Small intestine (tissue), 7 donors: ENCODE measurements around the gene PHLPP1. TPM values are rescaled to one million over a fixed set of nuclear protein-coding genes. Genes with fewer than 3 reads are reported as not detected.

ENCODE experiments used
- DNase-seq, 2 donors: peaks; one replicate each; pipeline versions ENCODE4 v3.0.0 to v3.0.0-alpha.2; 2013
- FAIRE-seq: peaks from 2 replicates; lab custom pipeline; 2012; peaks lifted over from hg19 to GRCh38; lab: Jason Lieb, UNC
- H3K27ac ChIP-seq, 3 donors: one replicate each; pipeline ENCODE4 v1.5.1; 2013; ENCODE audit warnings: low read length in 2 of 3, mild to moderate bottlenecking in 2 of 3, control low read depth in 1 of 3, inconsistent platforms in 1 of 3, low read depth in 1 of 3, moderate library complexity in 1 of 3
- H3K27me3 ChIP-seq, 3 donors: one replicate each; pipeline ENCODE4 v1.6.1; 2013; ENCODE audit warnings: low read length in 3 of 3, inconsistent platforms in 1 of 3; ENCODE audit not compliant: control insufficient read depth in 3 of 3, insufficient read depth in 3 of 3
- H3K36me3 ChIP-seq, 3 donors: one replicate each; pipeline ENCODE4 v1.6.1; 2013; ENCODE audit warnings: low read length in 3 of 3, inconsistent platforms in 1 of 3, low read depth in 1 of 3, mild to moderate bottlenecking in 1 of 3, moderate library complexity in 1 of 3; ENCODE audit not compliant: control insufficient read depth in 3 of 3, insufficient read depth in 2 of 3
- H3K4me1 ChIP-seq, 3 donors: one replicate each; pipeline ENCODE4 v1.6.1; 2013; ENCODE audit warnings: low read length in 2 of 3, inconsistent platforms in 1 of 3, low read depth in 1 of 3, mild to moderate bottlenecking in 1 of 3, moderate library complexity in 1 of 3; ENCODE audit not compliant: control insufficient read depth in 3 of 3, insufficient read depth in 2 of 3
- H3K4me3 ChIP-seq, 3 donors: one replicate each; pipeline ENCODE4 v1.5.1; 2013; ENCODE audit warnings: low read length in 3 of 3, control low read depth in 1 of 3, inconsistent platforms in 1 of 3, low read depth in 1 of 3, mild to moderate bottlenecking in 1 of 3, moderate library complexity in 1 of 3
- H3K9me3 ChIP-seq, 2 donors: one replicate each; pipeline ENCODE4 v1.6.1; 2013; ENCODE audit warnings: low read depth in 1 of 2, low read length in 1 of 2; ENCODE audit not compliant: control insufficient read depth in 2 of 2, insufficient read depth in 1 of 2
- WGBS, 3 donors: extraction: QIAGEN DNeasy Blood & Tissue Kit; methylation state at CpG; one replicate each; pipeline ENCODE4 v1.1.7; 2013; 5-methylcytosine and 5-hydroxymethylcytosine counted together
- polyA plus RNA-seq, 4 donors: library from polyadenylated mRNA; stranded (reverse) in 3 of 4; unstranded in 1 of 4; fragments of 200-250 nt in 3 of 4; fragments of 120-200 nt in 1 of 4; gene quantifications; one replicate each; pipeline versions ENCODE4 v1.2.1 to v1.2.3, GENCODE V29; 2013
- donor health status: healthy with polysubstance abuse.
- donor health status: control.
- donor health status: control.
- donor health status: Bipolar disorder and iron deficiency.
- donor health status: healthy.

The PHLPP1 gene
- polyA plus RNA-seq, 4 donors = 3.2 to 13.1 (median 5.4) TPM

DNA sequence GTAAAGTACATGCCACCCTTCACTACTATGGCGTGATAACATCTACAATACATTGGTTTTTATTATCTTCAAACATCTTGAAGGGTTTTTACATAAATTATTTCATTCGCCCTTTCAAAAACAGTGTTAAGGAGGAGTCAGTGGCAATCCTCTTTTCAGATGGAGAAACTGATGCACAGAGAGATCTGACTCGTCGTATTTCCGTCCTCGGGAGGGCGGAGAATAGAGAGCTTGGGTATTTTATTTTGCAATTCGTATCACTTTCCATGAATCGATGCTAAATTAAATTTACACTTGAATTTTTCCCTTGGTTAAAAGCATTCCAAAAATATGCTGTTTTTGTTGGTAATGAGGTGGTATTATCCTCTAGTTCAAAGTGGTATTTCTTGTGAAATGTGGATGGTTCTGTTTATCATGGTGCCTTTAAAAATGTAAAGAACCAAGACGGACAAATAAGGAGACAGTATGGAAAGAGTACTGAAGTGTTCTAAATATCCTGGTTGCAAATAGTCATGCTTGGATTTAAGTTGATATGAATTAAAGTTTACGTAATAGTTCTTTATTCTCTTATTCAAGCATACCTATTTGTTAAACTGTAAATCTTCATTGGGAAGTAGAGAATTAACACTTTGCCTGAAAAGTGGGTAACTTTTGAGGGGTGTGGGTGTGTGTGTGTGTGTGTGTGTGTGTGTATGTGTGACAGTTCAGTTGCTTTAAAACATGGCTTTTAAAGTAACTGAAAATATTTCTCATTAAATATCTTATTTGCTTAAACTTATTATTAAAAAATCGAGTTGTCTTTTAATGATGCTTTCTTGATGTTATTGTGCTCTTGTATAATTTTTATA lies 5.6 kb downstream of the PHLPP1 start:
- no peaks in the 10 kb centered on the region for H3K27me3 ChIP-seq
- H3K9me3 ChIP-seq = no peaks in the 10 kb centered on the region
- no peak overlapping the region for H3K4me3 ChIP-seq
- no peak for DNase-seq
- peaks cover 0 to 10% (median 0%) of the 10 kb centered on the region in 3 donors for H3K4me1 ChIP-seq
- 83 to 89% (median 87%) methylated on average over 12 of the region's 12 CpGs for WGBS, 3 donors
- no peak overlapping the region for H3K27ac ChIP-seq
- H3K36me3 ChIP-seq = no peaks in the 10 kb centered on the region
- FAIRE-seq = peak; percentile 55

DNA sequence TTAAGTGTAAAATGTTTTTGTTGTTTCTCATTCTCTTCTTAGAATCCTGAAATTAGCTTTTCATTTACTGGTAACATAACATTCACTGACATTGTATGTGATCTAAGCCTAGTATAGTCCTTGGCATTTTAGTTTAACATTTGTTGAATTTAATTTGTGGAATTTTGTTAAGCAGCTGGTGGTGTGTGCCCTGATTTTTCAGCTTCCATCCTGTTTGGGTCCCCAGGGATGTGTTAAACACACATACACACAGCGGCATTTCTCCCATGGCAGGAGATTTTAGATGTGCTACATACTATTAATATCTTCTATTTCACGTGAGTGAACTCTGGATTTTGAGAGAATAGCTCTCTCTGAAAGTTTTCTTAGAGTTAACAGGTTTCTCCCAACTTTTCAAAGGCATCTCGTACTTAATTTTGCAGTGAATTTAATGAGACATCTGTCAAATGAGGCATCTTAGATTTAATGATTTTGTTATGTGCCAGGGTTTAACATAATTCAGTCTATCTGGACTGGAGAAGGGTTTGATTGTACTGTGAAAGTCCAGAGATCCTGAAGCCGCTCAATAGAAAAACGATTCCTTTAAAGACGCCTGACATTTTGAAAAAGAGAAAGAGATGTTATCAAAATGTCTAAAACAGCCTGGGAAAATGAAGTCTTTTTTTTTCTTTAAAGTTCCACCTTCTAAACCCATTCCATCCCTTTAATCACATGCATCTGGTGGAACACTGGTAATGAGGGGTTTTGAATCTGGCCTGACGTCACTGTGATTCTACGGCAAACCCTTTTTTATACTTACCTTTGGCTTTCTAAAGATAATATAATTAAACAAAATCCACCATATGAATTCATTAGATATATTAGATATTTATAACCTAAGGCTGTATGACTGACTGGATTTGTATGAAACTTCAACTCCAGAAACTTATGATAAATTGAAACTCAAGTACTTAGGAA lies 6.8 kb downstream of the PHLPP1 start:
- 85 to 91% (median 87%) methylated on average over 8 of the region's 8 CpGs for WGBS, 3 donors
- DNase-seq (no peak), FAIRE-seq (no peak)
- no peaks in the 10 kb centered on the region for H3K27me3 ChIP-seq
- no peak overlapping the region for H3K4me3 ChIP-seq
- H3K4me1 ChIP-seq = peaks cover 0 to 10% (median 0%) of the 10 kb centered on the region in 3 donors
- no peaks in the 10 kb centered on the region for H3K36me3 ChIP-seq
- H3K9me3 ChIP-seq = no peaks in the 10 kb centered on the region
- no peak overlapping the region for H3K27ac ChIP-seq

GRCh38 chr18:62723666-62724281 lies 8.4 kb downstream of the PHLPP1 start:
- Histone ChIP-seq H3K27me3 (no peaks in the 10 kb centered on the region), H3K4me3 (no peak overlapping the region)
- WGBS, 3 donors = 41 to 70% (median 55%) methylated on average over 5 of the region's 5 CpGs

DNA sequence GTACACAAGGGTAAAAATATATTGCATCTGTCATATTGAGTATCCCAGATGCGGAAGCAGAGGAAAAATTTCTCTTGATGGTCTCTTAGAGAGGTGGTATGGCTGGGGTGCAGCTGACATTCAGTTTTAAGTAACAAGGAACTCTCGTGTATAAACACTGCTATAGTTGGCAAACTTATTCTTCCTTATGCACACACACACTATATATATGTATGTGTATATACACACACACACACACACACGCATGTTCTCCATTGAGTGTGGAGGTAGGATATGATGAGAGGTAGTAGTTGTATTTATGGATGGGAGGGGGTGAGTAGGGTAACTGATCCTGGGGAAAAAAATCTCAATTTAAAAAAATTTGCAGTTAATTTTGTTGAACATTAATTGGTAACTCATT lies 10.6 kb downstream of the PHLPP1 start:
- DNase-seq = no peak
- peaks cover 0 to under 1% (median 0%) of the 10 kb centered on the region in 3 donors for H3K27me3 ChIP-seq
- H3K27ac ChIP-seq = no peak overlapping the region
- no peaks in the 10 kb centered on the region for H3K9me3 ChIP-seq
- H3K36me3 ChIP-seq = no peaks in the 10 kb centered on the region
- H3K4me3 ChIP-seq = no peak overlapping the region
- H3K4me1 ChIP-seq = peaks cover 0 to 7% (median 0%) of the 10 kb centered on the region in 3 donors
- FAIRE-seq = no peak
- WGBS, 3 donors = 85 to 88% (median 86%) methylated on average over 3 of the region's 3 CpGs

More at GRCh38 chr18:62723666-62724281, 8.4 kb downstream of the PHLPP1 start:
- H3K4me1 ChIP-seq = peaks cover 0 to 10% (median 0%) of the 10 kb centered on the region in 3 donors
- H3K9me3 ChIP-seq = no peaks in the 10 kb centered on the region
- H3K36me3 ChIP-seq = no peaks in the 10 kb centered on the region
- no peak for FAIRE-seq
- no peak for DNase-seq
- no peak overlapping the region for H3K27ac ChIP-seq

DNA sequence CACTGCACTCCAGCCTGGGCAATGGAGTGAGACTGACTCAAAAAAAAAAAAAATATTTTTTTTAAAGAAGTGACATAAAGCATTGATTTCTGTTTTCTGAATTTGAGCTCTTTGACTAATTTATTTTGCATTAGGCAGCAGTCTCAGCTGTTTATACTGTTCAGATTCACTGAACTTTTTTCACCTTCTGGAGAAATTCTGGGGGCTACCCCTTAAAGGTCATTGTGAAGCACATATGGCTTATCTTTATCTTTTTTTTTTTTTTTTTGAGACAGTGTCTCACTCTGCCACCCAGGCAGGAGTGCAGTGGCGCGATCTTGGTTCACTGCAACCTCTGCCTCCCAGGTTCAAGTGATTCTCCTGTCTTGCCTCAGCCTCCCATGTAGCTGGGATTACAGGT lies 12.9 kb downstream of the PHLPP1 start:
- no peak overlapping the region for H3K4me3 ChIP-seq
- FAIRE-seq = no peak

GRCh38 chr18:62729487-62730386 lies 14.4 kb downstream of the PHLPP1 start:
- no peak for DNase-seq
- H3K27me3 ChIP-seq = peaks cover 0 to 1% (median 0%) of the 10 kb centered on the region in 3 donors
- WGBS, 3 donors = 89 to 90% (median 90%) methylated on average over 13 of the region's 13 CpGs
- no peak overlapping the region for H3K27ac ChIP-seq
- peaks cover 0 to 8% of the 10 kb centered on the region in 2 donors for H3K9me3 ChIP-seq
- H3K4me3 ChIP-seq = no peak overlapping the region
- H3K4me1 ChIP-seq = peaks cover 0 to 4% (median 0%) of the 10 kb centered on the region in 3 donors
- FAIRE-seq = no peak
- H3K36me3 ChIP-seq = no peaks in the 10 kb centered on the region

More for the DNA sequence above, 12.9 kb downstream of the PHLPP1 start:
- H3K9me3 ChIP-seq = peaks cover 0 to 8% of the 10 kb centered on the region in 2 donors
- H3K27me3 ChIP-seq = peaks cover 0 to 1% (median 0%) of the 10 kb centered on the region in 3 donors
- no peaks in the 10 kb centered on the region for H3K36me3 ChIP-seq
- peaks cover 0 to 7% (median 0%) of the 10 kb centered on the region in 3 donors for H3K4me1 ChIP-seq
- H3K27ac ChIP-seq = no peak overlapping the region
- WGBS, 3 donors = 93 to 100% (median 94%) methylated on average over 2 of the region's 2 CpGs
- DNase-seq = no peak

- 83 to 97% (median 88%) methylated on average over 3 of the region's 3 CpGs for WGBS, 3 donors
- no peak for FAIRE-seq
- peaks cover 0 to 1% (median 0%) of the 10 kb centered on the region in 3 donors for H3K36me3 ChIP-seq
- no peak for DNase-seq
- H3K4me1 ChIP-seq = peaks cover 0 to 4% (median 2%) of the 10 kb centered on the region in 3 donors
- no peak overlapping the region for H3K4me3 ChIP-seq
- H3K9me3 ChIP-seq = peaks cover 0 to 8% of the 10 kb centered on the region in 2 donors
- no peak overlapping the region for H3K27ac ChIP-seq
- H3K27me3 ChIP-seq = peaks cover 0 to 1% (median 0%) of the 10 kb centered on the region in 3 donors
Observed at GRCh38 chr18:62730941-62731340, 15.6 kb downstream of the PHLPP1 start.
